Thyroid gland (tissue), 4 donors: ENCODE data around the gene PSD4. TPM values are rescaled to one million over a fixed set of nuclear protein-coding genes. Genes with fewer than 3 reads are reported as not detected.

ENCODE experiments used
- DNase-seq, 2 donors: peaks; one replicate each; pipeline ENCODE4 v3.0.0-alpha.2; 2019
- H3K27ac ChIP-seq, 3 donors: fragments of 200-600 bp; sonication (generic); 1 replicate in 2 of 3; 2 replicates in 1 of 3; pipeline ENCODE4 v1.5.1; 2016 to 2019; ENCODE audit warnings: mild to moderate bottlenecking in 1 of 3, moderate library complexity in 1 of 3
- H3K27me3 ChIP-seq: fragments of 200-600 bp; sonication (generic); one replicate; pipeline ENCODE4 v1.5.1; 2019
- H3K36me3 ChIP-seq, 2 donors: fragments of 200-600 bp; sonication (generic); one replicate each; pipeline ENCODE4 v1.5.1; 2016 to 2019
- H3K4me1 ChIP-seq, 2 donors: fragments of 200-600 bp; sonication (generic); one replicate each; pipeline ENCODE4 v1.5.1; 2017 to 2019
- H3K4me3 ChIP-seq, 3 donors: fragments of 200-600 bp; sonication (generic); replicated peaks in 1 of 3; 1 replicate in 2 of 3; 2 replicates in 1 of 3; pipeline ENCODE4 v1.5.1; 2016; ENCODE audit warnings: mild to moderate bottlenecking in 1 of 3
- H3K9me3 ChIP-seq: fragments of 200-600 bp; sonication (generic); one replicate; pipeline ENCODE4 v1.5.1; 2017
- POLR2A ChIP-seq, 2 donors: fragments of 450-650 bp; IDR thresholded peaks; one replicate each; pipeline ENCODE4 v1.6.1; 2017; ENCODE audit warnings: antibody characterized with exemption in 2 of 2, mild to moderate bottlenecking in 2 of 2, moderate library complexity in 1 of 2
- WGBS, 2 donors: methylation state at CpG; one replicate each; pipeline ENCODE4 v1.1.5; 2017; 5-methylcytosine and 5-hydroxymethylcytosine counted together
- intact Hi-C: fragments of 100-400 bp; cut with DNase I; formaldehyde crosslinking; loops from one replicate; pipeline ENCODE4 v1.15.1; 2023
- total RNA-seq, 4 donors: library from RNA; depleted of rRNA; stranded (reverse); fragments of >200 nt; gene quantifications; one replicate each; pipeline ENCODE4 v1.2.3, GENCODE V29; 2016
- TF ChIP-seq, protein P1 (sequence below), 6 experiments: fragments of 200-600 bp in 3 of 6; fragments of 450-650 bp in 3 of 6; sonication (generic) in 3 of 6; IDR thresholded peaks; one replicate each; pipeline ENCODE4 v1.5.1; 2016 to 2019; ENCODE audit warnings: antibody characterized with exemption in 6 of 6, mild to moderate bottlenecking in 2 of 6, inconsistent platforms in 1 of 6, moderate library complexity in 1 of 6

The PSD4 gene
- total RNA-seq, 4 donors from 2014 or later = 63.7 to 136 (median 111) TPM

DNA sequence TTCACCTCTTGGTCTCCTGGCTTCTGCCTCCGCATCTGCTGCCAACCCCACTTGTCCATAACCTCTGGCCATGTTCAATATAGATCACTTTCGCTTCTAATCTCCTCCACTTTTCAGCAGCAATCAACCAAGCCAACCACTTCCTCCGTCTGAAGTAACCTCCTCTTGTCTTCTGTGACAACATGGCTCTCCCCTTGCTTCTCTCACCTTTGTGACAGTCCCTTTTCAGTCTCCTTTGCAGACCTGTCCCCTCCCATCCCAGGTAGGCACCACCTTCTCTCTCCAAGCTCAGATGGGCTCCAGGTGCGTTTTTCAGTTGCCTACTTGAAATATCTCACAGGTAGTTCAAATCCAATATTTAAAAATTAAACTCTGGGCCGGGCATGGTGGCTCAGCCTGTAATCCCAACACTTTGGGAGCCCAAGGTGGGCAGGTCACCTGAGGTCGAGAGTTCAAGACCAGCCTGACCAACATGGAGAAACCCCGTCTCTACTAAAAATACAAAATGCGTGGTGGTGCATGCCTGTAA lies 4.7 kb upstream of the PSD4 start:
- Histone ChIP-seq H3K27ac (no peak overlapping the region), H3K4me3 (no peak overlapping the region), H3K4me1 (peaks cover 0 to 2% of the 10 kb centered on the region in 2 donors), H3K27me3 (no peaks in the 10 kb centered on the region), H3K36me3 (no peaks in the 10 kb centered on the region), H3K9me3 (no peaks in the 10 kb centered on the region)
- 93 to 95% methylated on average over 8 of the region's 8 CpGs for WGBS, 2 donors
- no peak for DNase-seq
- intact Hi-C loops = no loop called here
- TF ChIP-seq, protein P1, sequence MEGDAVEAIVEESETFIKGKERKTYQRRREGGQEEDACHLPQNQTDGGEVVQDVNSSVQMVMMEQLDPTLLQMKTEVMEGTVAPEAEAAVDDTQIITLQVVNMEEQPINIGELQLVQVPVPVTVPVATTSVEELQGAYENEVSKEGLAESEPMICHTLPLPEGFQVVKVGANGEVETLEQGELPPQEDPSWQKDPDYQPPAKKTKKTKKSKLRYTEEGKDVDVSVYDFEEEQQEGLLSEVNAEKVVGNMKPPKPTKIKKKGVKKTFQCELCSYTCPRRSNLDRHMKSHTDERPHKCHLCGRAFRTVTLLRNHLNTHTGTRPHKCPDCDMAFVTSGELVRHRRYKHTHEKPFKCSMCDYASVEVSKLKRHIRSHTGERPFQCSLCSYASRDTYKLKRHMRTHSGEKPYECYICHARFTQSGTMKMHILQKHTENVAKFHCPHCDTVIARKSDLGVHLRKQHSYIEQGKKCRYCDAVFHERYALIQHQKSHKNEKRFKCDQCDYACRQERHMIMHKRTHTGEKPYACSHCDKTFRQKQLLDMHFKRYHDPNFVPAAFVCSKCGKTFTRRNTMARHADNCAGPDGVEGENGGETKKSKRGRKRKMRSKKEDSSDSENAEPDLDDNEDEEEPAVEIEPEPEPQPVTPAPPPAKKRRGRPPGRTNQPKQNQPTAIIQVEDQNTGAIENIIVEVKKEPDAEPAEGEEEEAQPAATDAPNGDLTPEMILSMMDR (IDR thresholded peaks at IDR 0.05) = no peak
- no peak for TF ChIP-seq POLR2A (IDR thresholded peaks at IDR 0.05)

DNA sequence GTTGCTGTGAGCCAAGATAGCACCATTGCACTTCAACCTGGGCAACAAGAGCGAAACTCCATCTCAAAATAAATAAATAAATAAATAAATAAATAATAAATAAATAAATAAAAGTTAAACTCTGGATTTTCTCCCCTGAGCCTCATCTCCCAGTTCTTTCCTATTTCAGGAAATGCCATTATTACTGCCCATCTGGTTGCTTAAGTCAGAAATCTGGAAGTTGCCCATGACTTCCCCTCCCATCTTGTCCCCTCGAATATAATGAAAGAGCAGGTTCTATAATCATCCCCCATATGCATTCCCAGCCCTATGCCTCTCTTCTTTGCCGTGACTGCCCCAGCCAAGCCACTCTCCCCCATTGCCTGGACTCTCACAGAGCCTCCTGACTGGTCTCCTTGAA lies 4.2 kb upstream of the PSD4 start:
- no peak for DNase-seq
- no peak overlapping the region for H3K4me3 ChIP-seq
- H3K27ac ChIP-seq = no peak overlapping the region
- H3K27me3 ChIP-seq = no peaks in the 10 kb centered on the region
- intact Hi-C loops = no loop called here
- WGBS, 2 donors = 95 to 96% methylated on average over 3 of the region's 3 CpGs
- no peaks in the 10 kb centered on the region for H3K9me3 ChIP-seq
- H3K36me3 ChIP-seq = no peaks in the 10 kb centered on the region
- TF ChIP-seq, protein P1 (IDR thresholded peaks at IDR 0.05) = no peak
- peaks cover 0 to under 1% of the 10 kb centered on the region in 2 donors for H3K4me1 ChIP-seq

DNA sequence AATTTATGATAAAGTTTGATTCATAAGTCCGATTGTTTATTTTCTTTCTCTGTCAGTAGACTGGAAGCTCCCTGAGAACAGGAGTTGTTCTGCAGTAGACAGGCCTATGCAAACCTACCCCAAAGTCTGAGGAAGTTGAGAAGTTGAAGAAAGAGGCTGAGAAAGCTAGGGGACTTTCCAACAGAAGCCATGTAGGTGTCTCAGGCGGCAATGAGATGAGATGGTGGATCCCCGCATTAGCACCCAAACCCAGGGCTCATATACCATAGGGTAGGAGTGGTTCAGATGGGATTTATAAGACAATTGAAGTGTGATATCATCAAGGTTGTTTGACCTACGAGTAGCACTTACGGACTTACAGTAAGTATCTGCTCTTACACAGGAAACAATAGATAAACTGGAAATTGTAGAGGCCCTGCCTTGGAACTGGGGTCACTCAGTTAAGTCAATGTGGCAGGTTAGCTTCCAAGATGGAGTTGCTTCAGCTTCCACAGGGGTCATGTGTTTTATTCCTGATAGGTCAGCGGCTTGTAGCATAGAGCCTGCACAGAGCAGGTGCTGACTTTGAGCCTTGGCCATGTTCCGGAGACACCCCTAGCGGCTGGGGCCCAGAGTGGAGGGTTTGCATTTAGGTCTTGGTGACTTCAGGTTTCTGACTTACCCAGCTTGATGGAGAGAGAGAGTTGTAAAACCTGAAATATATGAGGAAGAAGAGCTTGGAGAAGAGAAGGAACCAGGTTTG lies 2.3 kb upstream of the PSD4 start:
- no peak for DNase-seq
- Histone ChIP-seq H3K27me3 (no peaks in the 10 kb centered on the region), H3K36me3 (no peaks in the 10 kb centered on the region), H3K27ac (no peak overlapping the region), H3K4me3 (no peak overlapping the region), H3K9me3 (no peaks in the 10 kb centered on the region), H3K4me1 (peaks cover 11 to 17% of the 10 kb centered on the region in 2 donors)
- WGBS, 2 donors = 95 to 96% methylated on average over 8 of the region's 8 CpGs
- intact Hi-C loops = no loop called here
- TF ChIP-seq POLR2A (IDR thresholded peaks at IDR 0.05) = no peak
- TF ChIP-seq, protein P1 (IDR thresholded peaks at IDR 0.05) = no peak

DNA sequence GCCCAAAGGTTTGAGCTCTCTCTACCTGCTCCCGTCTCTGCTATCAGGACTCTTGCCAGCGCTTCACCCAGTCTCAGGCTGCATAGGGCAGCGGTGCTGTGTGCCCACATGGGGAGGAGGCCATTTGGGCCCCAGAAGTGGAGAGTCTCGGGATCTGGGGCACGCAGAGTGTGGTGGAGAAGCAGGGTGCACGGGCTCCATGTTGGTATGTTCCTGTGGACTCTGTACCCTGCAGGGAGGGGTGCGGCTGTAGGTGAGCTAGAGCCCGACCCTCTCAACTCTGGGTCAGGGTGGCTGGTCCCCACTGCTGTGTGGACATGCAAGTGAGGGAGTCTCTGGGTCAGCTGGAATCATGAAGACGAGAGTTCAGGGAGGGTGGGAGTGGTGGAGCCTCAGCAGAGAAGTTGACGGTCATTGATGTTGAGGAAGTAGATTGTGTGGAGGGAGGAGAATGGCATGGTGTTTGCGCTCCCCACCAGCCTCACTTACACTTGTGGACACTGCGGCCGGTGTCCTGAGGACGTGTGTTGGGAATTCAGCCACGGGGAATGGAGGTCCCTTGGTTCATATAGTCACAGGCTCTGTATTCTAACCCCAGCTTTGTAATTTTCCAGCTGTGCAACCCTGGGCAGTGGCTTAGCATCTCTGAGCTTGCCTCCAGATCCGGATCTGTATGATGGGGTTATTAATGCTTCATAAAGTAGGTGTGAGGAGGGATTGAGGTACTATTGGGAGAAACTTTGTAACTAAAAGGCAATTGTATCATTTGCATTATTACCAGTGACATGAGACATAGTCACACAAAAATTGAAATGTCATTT lies 840 bp upstream of the PSD4 start:
- H3K9me3 ChIP-seq = no peaks in the 10 kb centered on the region
- H3K36me3 ChIP-seq = no peaks in the 10 kb centered on the region
- intact Hi-C loops = no loop called here
- H3K27ac ChIP-seq = peak overlapping the region; percentile 93 to 95 (median 94)
- no peak overlapping the region for H3K4me3 ChIP-seq
- TF ChIP-seq POLR2A (IDR thresholded peaks at IDR 0.05) = no peak
- TF ChIP-seq, protein P1 (IDR thresholded peaks at IDR 0.05) = no peak
- DNase-seq = no peak
- H3K27me3 ChIP-seq = no peaks in the 10 kb centered on the region
- WGBS, 2 donors = 94 to 96% methylated on average over 16 of the region's 16 CpGs
- peaks cover 19 to 29% of the 10 kb centered on the region in 2 donors for H3K4me1 ChIP-seq

DNA sequence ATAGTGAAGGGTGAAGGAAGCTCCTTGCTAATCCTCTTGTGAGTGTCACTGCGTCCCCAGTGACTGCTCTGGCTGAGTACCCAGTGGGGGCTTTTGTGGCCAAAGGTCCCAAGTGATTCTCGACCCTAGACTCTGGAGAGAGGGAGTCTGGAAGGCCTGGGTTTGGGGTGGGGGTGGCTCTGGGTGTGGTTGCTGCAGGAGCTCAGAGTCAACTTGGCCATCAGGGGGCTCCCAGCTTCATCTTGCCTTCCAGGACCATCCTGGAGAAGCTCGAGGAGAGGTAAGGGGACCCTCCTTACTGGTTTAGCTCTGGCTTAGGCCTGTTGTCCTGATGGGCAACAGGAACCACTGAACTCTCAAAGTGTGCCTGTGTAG lies 592 bp downstream of the PSD4 start:
- Histone ChIP-seq H3K4me1 (peaks cover 19 to 41% of the 10 kb centered on the region in 2 donors), H3K36me3 (no peaks in the 10 kb centered on the region), H3K4me3 (no peak overlapping the region), H3K27ac (peak overlapping the region; percentile 93 to 95 (median 94)), H3K27me3 (no peaks in the 10 kb centered on the region), H3K9me3 (no peaks in the 10 kb centered on the region)
- TF ChIP-seq, protein P1 (IDR thresholded peaks at IDR 0.05) = no peak
- TF ChIP-seq POLR2A (IDR thresholded peaks at IDR 0.05) = no peak
- intact Hi-C loops = no loop called here
- DNase-seq = no peak
- 49 to 72% methylated on average over 2 to 3 of the region's 3 CpGs for WGBS, 2 donors
